ENCODE data around the gene SQSTM1.

- TF ChIP-seq CTCF (IDR thresholded peaks at IDR 0.05) (no peak), POLR2A (IDR thresholded peaks at IDR 0.05) (no peak)
Measured at GRCh38 chr5:179812997-179813607, 7.6 kb upstream of the SQSTM1 start.

All from esophagus squamous epithelium (tissue), 4 donors.